HepG2 (cell line): ENCODE data around the gene PLIN1. TPM values are rescaled to one million over a fixed set of nuclear protein-coding genes. Genes with fewer than 3 reads are reported as not detected.

Experiments
- FIP1L1 ChIP-seq: fragments of 200-400 bp; formaldehyde crosslinking; IDR thresholded peaks from 2 replicates; pipeline ENCODE4 v1.6.1; 2018; ENCODE audit warnings: low read depth, mild to moderate bottlenecking, low read length, moderate library complexity, borderline replicate concordance; ENCODE audit not compliant: insufficient read depth
- GTF2F1 ChIP-seq: fragments of 150-350 bp; IDR thresholded peaks from 2 replicates; pipeline ENCODE4 v1.6.1; 2014; ENCODE audit warnings: low read length
- HNRNPLL ChIP-seq: fragments of 200-400 bp; formaldehyde crosslinking; IDR thresholded peaks from 2 replicates; pipeline ENCODE4 v1.6.1; 2017; ENCODE audit warnings: mild to moderate bottlenecking, low read depth, low read length; ENCODE audit not compliant: poor library complexity, severe bottlenecking
- KLF11 ChIP-seq: IDR thresholded peaks from 2 replicates; pipeline ENCODE4 v1.6.1; 2016; ENCODE audit warnings: missing compliant biosample characterization
- MAFK ChIP-seq, 2 experiments: IDR thresholded peaks in 1 of 2; conservative IDR thresholded peaks in 1 of 2; 2 replicates each; pipeline ENCODE4 v1.6.1; 2011; ENCODE audit warnings: improper control_type of control experiment in 2 of 2, low read length in 2 of 2
- MED13 ChIP-seq: sonication (generic); formaldehyde crosslinking; IDR thresholded peaks from 2 replicates; pipeline ENCODE4 v1.5.0; 2020; ENCODE audit warnings: missing genetic modification reagents
- MIXL1 ChIP-seq: IDR thresholded peaks from 2 replicates; pipeline ENCODE4 v1.6.1; 2016
- MYC ChIP-seq: sonication (generic); formaldehyde crosslinking; IDR thresholded peaks from 2 replicates; pipeline ENCODE4 v1.9.0; 2021; ENCODE audit warnings: missing genetic modification reagents, borderline replicate concordance
- MYNN ChIP-seq: sonication (generic); formaldehyde crosslinking; IDR thresholded peaks from 2 replicates; pipeline ENCODE4 v1.4.0; 2020; ENCODE audit warnings: mild to moderate bottlenecking, low read depth, missing genetic modification reagents
- POLR2A ChIP-seq, 2 experiments: IDR thresholded peaks; 2 replicates each; pipeline ENCODE4 v1.6.1; 2011; ENCODE audit warnings: low read depth in 2 of 2, low read length in 2 of 2, mild to moderate bottlenecking in 1 of 2, moderate library complexity in 1 of 2; ENCODE audit not compliant: insufficient read depth in 1 of 2
- POLR2AphosphoS2 ChIP-seq: IDR thresholded peaks from 2 replicates; pipeline ENCODE4 v1.6.1; 2011; ENCODE audit warnings: low read depth, low read length, improper control_type of control experiment
- TAF15 ChIP-seq: fragments of 200-400 bp; formaldehyde crosslinking; IDR thresholded peaks from one replicate; pipeline ENCODE4 v1.6.1; 2018; ENCODE audit warnings: mild to moderate bottlenecking, low read depth, low read length; ENCODE audit not compliant: poor library complexity, severe bottlenecking
- ZBTB38 ChIP-seq: sonication (generic); formaldehyde crosslinking; IDR thresholded peaks from 2 replicates; pipeline ENCODE4 v1.5.1; 2020; ENCODE audit warnings: mild to moderate bottlenecking, missing genetic modification reagents
- ZFP36L2 ChIP-seq: sonication (generic); formaldehyde crosslinking; IDR thresholded peaks from 2 replicates; pipeline ENCODE4 v1.4.0; 2020; ENCODE audit warnings: missing genetic modification reagents
- ZNF33B ChIP-seq: sonication (generic); formaldehyde crosslinking; IDR thresholded peaks from 2 replicates; pipeline ENCODE4 v1.5.1; 2020; ENCODE audit warnings: mild to moderate bottlenecking, missing genetic modification reagents
- ZNF761 ChIP-seq: sonication (generic); formaldehyde crosslinking; conservative IDR thresholded peaks from 2 replicates; pipeline ENCODE4 v1.4.0; 2020; ENCODE audit warnings: mild to moderate bottlenecking, missing genetic modification reagents
- ZSCAN31 ChIP-seq: sonication (generic); formaldehyde crosslinking; IDR thresholded peaks from 2 replicates; pipeline ENCODE4 v1.5.0; 2020; ENCODE audit warnings: low read depth, mild to moderate bottlenecking, missing genetic modification reagents
- polyA plus RNA-seq, 8 experiments: library from polyadenylated mRNA; depleted of rRNA in 3 of 8; stranded (reverse) in 7 of 8; unstranded in 1 of 8; fragments of >200 nt; fragmentation: Illumina TruSeq in 4 of 8; extraction: Trizol in 4 of 8; gene quantifications; 2 replicates each; pipeline versions ENCODE4 v1.2.1 to v1.2.3, GENCODE V29; 2011 to 2016; ENCODE audit warnings: low read depth in 4 of 8, missing spikeins in 1 of 8, mixed read lengths in 1 of 8; ENCODE audit not compliant: insufficient read depth in 1 of 8
- total RNA-seq, 5 experiments: library from RNA; depleted of rRNA; stranded (reverse); fragments of >200 nt; fragmentation: Illumina TruSeq; extraction: Trizol; gene quantifications; 2 replicates each; pipeline ENCODE4 v1.2.3, GENCODE V29; 2016; ENCODE audit warnings: low read depth in 1 of 5
- TF ChIP-seq, protein P1 (sequence below): IDR thresholded peaks from 2 replicates; pipeline ENCODE4 v1.6.1; 2016; ENCODE audit warnings: mild to moderate bottlenecking
- TF ChIP-seq, protein P2 (sequence below), 2 experiments: fragments of 450-650 bp in 1 of 2; sonication (generic) in 1 of 2; formaldehyde crosslinking in 1 of 2; IDR thresholded peaks; 2 replicates each; pipeline versions ENCODE4 v1.6.1 to v1.8.0; 2016 to 2022; ENCODE audit warnings: antibody characterized with exemption in 1 of 2, mild to moderate bottlenecking in 1 of 2, missing genetic modification reagents in 1 of 2

Gene PLIN1
- total and polyA plus RNA-seq, 2 of the 13 experiments (the other 11 are each of a cell fraction or from before 2014, with no cell fraction given), result 0.74 to 1.2 TPM

DNA sequence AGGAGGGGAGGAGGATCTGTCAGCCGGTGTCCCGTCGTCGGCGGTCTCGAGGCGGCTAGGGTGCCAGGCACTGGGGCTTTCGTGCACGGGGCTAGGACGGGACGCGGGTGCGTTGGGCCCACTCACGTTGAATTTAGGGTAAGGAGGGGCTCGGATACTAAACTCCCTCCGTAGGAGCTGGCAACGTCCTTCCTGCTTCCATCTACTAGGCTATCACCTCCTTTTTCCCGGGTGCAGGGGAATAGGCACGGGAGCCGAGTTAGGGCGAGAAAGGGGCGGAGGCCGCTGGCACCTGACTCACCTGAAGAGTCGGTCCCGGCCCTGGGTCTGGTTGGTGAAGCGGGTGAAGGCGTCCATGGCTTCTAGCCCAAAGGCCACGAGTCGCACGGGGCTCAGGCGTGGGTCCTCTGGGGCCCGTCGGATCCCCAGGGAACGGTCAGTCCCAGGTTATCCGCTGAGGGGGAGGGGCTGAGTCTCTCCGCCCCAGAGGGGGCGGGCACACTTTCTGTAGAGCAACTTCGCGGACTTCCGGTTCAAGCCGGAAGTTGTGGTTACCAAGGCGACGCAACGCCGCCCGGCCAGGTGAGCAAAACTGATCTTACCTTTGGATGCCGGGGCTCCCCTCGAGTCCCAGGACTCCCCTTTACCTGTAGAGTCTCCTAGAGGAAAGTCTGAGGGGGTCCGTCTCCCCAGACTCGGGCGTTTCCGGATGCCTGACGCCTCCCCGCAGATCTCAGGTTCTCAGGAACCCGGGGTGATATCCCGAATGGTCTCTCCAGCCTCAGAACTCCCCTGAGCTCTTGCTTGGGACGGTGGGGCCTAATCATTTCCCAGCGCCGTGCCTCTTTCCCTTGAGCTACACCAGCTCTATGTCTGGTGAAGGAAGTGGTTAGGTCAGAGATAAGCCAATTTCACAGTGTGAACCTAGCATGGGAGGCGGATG is 11.4 kb upstream of the PLIN1 start, which contains the start of the genes PEX11A and WDR93 (continued):
- TF ChIP-seq, protein P1, sequence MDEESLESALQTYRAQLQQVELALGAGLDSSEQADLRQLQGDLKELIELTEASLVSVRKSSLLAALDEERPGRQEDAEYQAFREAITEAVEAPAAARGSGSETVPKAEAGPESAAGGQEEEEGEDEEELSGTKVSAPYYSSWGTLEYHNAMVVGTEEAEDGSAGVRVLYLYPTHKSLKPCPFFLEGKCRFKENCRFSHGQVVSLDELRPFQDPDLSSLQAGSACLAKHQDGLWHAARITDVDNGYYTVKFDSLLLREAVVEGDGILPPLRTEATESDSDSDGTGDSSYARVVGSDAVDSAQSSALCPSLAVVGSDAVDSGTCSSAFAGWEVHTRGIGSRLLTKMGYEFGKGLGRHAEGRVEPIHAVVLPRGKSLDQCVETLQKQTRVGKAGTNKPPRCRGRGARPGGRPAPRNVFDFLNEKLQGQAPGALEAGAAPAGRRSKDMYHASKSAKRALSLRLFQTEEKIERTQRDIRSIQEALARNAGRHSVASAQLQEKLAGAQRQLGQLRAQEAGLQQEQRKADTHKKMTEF (CRISPR knock-in tag), result peak; percentile 63
- peak; percentile 73; the same call in 1 of the 2 replicates for TF ChIP-seq MYC (CRISPR knock-in tag)
- TF ChIP-seq TAF15, result no peak
- peak; percentile 70 to 92 for TF ChIP-seq POLR2A (IDR thresholded peaks at IDR 0.05; ENCODE audit: insufficient read depth in 1 of 2, low read depth in 2 of 2, low read length in 2 of 2)
- TF ChIP-seq HNRNPLL, result peak; percentile 69
- TF ChIP-seq GTF2F1, result no peak
- no peak for TF ChIP-seq POLR2AphosphoS2
- no peak for TF ChIP-seq MED13 (CRISPR knock-in tag)
- TF ChIP-seq FIP1L1, result no peak
- TF ChIP-seq ZNF761 (CRISPR knock-in tag), result peak; percentile 76; the same call in 1 of the 2 replicates
- no peak for TF ChIP-seq ZFP36L2 (CRISPR knock-in tag)
- TF ChIP-seq ZBTB38 (CRISPR knock-in tag), result peak; percentile 37
- no peak for TF ChIP-seq MAFK (conservative IDR thresholded peaks at IDR 0.05 in 1 of 2, IDR thresholded peaks at IDR 0.05 in 1 of 2; ENCODE audit: low read length in 2 of 2)
- TF ChIP-seq, protein P2, sequence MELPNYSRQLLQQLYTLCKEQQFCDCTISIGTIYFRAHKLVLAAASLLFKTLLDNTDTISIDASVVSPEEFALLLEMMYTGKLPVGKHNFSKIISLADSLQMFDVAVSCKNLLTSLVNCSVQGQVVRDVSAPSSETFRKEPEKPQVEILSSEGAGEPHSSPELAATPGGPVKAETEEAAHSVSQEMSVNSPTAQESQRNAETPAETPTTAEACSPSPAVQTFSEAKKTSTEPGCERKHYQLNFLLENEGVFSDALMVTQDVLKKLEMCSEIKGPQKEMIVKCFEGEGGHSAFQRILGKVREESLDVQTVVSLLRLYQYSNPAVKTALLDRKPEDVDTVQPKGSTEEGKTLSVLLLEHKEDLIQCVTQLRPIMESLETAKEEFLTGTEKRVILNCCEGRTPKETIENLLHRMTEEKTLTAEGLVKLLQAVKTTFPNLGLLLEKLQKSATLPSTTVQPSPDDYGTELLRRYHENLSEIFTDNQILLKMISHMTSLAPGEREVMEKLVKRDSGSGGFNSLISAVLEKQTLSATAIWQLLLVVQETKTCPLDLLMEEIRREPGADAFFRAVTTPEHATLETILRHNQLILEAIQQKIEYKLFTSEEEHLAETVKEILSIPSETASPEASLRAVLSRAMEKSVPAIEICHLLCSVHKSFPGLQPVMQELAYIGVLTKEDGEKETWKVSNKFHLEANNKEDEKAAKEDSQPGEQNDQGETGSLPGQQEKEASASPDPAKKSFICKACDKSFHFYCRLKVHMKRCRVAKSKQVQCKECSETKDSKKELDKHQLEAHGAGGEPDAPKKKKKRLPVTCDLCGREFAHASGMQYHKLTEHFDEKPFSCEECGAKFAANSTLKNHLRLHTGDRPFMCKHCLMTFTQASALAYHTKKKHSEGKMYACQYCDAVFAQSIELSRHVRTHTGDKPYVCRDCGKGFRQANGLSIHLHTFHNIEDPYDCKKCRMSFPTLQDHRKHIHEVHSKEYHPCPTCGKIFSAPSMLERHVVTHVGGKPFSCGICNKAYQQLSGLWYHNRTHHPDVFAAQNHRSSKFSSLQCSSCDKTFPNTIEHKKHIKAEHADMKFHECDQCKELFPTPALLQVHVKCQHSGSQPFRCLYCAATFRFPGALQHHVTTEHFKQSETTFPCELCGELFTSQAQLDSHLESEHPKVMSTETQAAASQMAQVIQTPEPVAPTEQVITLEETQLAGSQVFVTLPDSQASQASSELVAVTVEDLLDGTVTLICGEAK (IDR thresholded peaks at IDR 0.05), result peak; percentile 87
- TF ChIP-seq, protein P2 (CRISPR knock-in tag; IDR thresholded peaks at IDR 0.05), result peak; percentile 53; the same call in 1 of the 2 replicates
- peak; percentile 44; the same call in 1 of the 2 replicates for TF ChIP-seq ZNF33B (CRISPR knock-in tag)
- TF ChIP-seq MYNN (CRISPR knock-in tag), result no peak
- peak; percentile 79; the same call in 1 of the 2 replicates for TF ChIP-seq ZSCAN31 (CRISPR knock-in tag)
- no peak for TF ChIP-seq MIXL1
- TF ChIP-seq KLF11 (CRISPR knock-in tag), result no peak
